SK-N-SH (cell line): ENCODE measurements around the gene NUP58. TPM values are rescaled to one million over a fixed set of nuclear protein-coding genes. Genes with fewer than 3 reads are reported as not detected.

Experiments
- CTCF ChIA-PET: fragments of 300-600, 350-600 bp; formaldehyde crosslinking; extraction: SDS; loops from one replicate; lab custom pipeline; 2021; lab: Yijun Ruan, JAX
- POLR2A ChIA-PET: fragments of 350-600 bp; sonication (Branson Sonifier 250); formaldehyde crosslinking; extraction: SDS; loops from one replicate; lab custom pipeline; 2020; ENCODE audit warnings: antibody characterized with exemption, inconsistent platforms; lab: Yijun Ruan, JAX
- DNase-seq: peaks from one replicate; pipeline ENCODE4 v3.0.0; 2012
- H2AFZ ChIP-seq: fragments of 200-600 bp; sonication (generic); 2 replicates; pipeline ENCODE4 v1.8.1; 2016; ENCODE audit warnings: antibody characterized with exemption, mild to moderate bottlenecking, low read depth
- H3F3A ChIP-seq: fragments of 200-600 bp; sonication (generic); replicated peaks from 2 replicates; pipeline ENCODE3; 2016; ENCODE audit warnings: antibody characterized with exemption, mild to moderate bottlenecking; ENCODE audit not compliant: insufficient read depth
- H3K27ac ChIP-seq, 2 experiments: fragments of 200-500 bp in 1 of 2; fragments of 200-600 bp in 1 of 2; sonication (Bioruptor generic) in 1 of 2; sonication (generic), shearing (Covaris generic) in 1 of 2; 2 replicates each; pipeline versions ENCODE4 v1.5.1 to v1.6.1; 2014 to 2016; ENCODE audit warnings: low read depth in 2 of 2, inconsistent platforms in 1 of 2, low read length in 1 of 2, mild to moderate bottlenecking in 1 of 2, mixed read lengths in 1 of 2
- H3K27me3 ChIP-seq: fragments of 200-600 bp; sonication (generic), shearing (Covaris generic); 2 replicates; pipeline ENCODE4 v1.6.1; 2016; ENCODE audit warnings: mixed run types; ENCODE audit not compliant: insufficient read depth
- H3K36me3 ChIP-seq, 2 experiments: fragments of 200-500 bp in 1 of 2; fragments of 200-600 bp in 1 of 2; sonication (Bioruptor generic) in 1 of 2; sonication (generic) in 1 of 2; replicated peaks in 1 of 2; 2 replicates each; pipeline versions ENCODE3 to v1.5.1; 2014 to 2016; ENCODE audit warnings: low read length in 1 of 2, mild to moderate bottlenecking in 1 of 2; ENCODE audit not compliant: insufficient read depth in 2 of 2, control insufficient read depth in 1 of 2
- H3K4me1 ChIP-seq, 2 experiments: fragments of 200-500 bp in 1 of 2; fragments of 200-600 bp in 1 of 2; sonication (Bioruptor generic) in 1 of 2; sonication (generic), shearing (Covaris generic) in 1 of 2; 2 replicates each; pipeline versions ENCODE4 v1.5.1 to v1.6.1; 2014 to 2016; ENCODE audit warnings: low read depth in 1 of 2, low read length in 1 of 2, mixed run types in 1 of 2; ENCODE audit not compliant: insufficient read depth in 2 of 2, control insufficient read depth in 1 of 2
- H3K4me2 ChIP-seq: fragments of 200-600 bp; sonication (generic), shearing (Covaris generic); 2 replicates; pipeline ENCODE4 v1.6.1; 2017; ENCODE audit warnings: mixed run types
- H3K4me3 ChIP-seq, 2 experiments: fragments of 200-500 bp in 1 of 2; fragments of 200-600 bp in 1 of 2; sonication (Bioruptor generic) in 1 of 2; sonication (generic), shearing (Covaris generic) in 1 of 2; 2 replicates each; pipeline versions ENCODE4 v1.5.1 to v1.8.1; 2014 to 2016; ENCODE audit warnings: low read depth in 2 of 2, inconsistent platforms in 1 of 2, low read length in 1 of 2, mild to moderate bottlenecking in 1 of 2, mixed read lengths in 1 of 2, moderate library complexity in 1 of 2
- H3K79me2 ChIP-seq: fragments of 200-600 bp; sonication (generic); 2 replicates; pipeline ENCODE4 v1.8.1; 2017; ENCODE audit warnings: mild to moderate bottlenecking; ENCODE audit not compliant: insufficient read depth
- H3K9ac ChIP-seq: fragments of 200-600 bp; sonication (generic); 2 replicates; pipeline ENCODE4 v1.6.1; 2017; ENCODE audit warnings: mixed run types
- H3K9me2 ChIP-seq: fragments of 200-600 bp; sonication (generic); 2 replicates; pipeline ENCODE4 v1.6.1; 2017; ENCODE audit warnings: mixed run types
- H3K9me3 ChIP-seq: fragments of 200-600 bp; sonication (generic); 2 replicates; pipeline ENCODE4 v1.6.1; 2017; ENCODE audit warnings: mixed run types, mild to moderate bottlenecking, moderate library complexity
- H4K20me1 ChIP-seq: fragments of 200-600 bp; sonication (generic); 2 replicates; pipeline ENCODE4 v1.6.1; 2017; ENCODE audit warnings: mild to moderate bottlenecking, mixed run types; ENCODE audit not compliant: insufficient read depth
- EP300 ChIP-seq, 2 experiments: IDR thresholded peaks; 2 replicates each; pipeline versions ENCODE4 v1.4.0 to v1.6.1; 2012; ENCODE audit warnings: borderline replicate concordance in 1 of 2, low read depth in 1 of 2, low read length in 1 of 2
- FOSL2 ChIP-seq: IDR thresholded peaks from 2 replicates; pipeline ENCODE4 v1.4.0; 2012; ENCODE audit warnings: low read depth, mild to moderate bottlenecking, moderate library complexity, borderline replicate concordance
- FOXJ3 ChIP-seq: sonication (generic); formaldehyde crosslinking; IDR thresholded peaks from 2 replicates; pipeline ENCODE4 v1.5.1; 2020; ENCODE audit warnings: mild to moderate bottlenecking, missing genetic modification reagents
- FOXM1 ChIP-seq: IDR thresholded peaks from 2 replicates; pipeline ENCODE4 v1.4.0; 2012; ENCODE audit warnings: low read depth, mild to moderate bottlenecking
- GABPA ChIP-seq: IDR thresholded peaks from 2 replicates; pipeline ENCODE4 v1.4.0; 2012; ENCODE audit warnings: low read depth, mild to moderate bottlenecking
- MAX ChIP-seq: IDR thresholded peaks from 2 replicates; pipeline ENCODE4 v1.4.0; 2012; ENCODE audit warnings: low read depth
- MXI1 ChIP-seq: IDR thresholded peaks from 2 replicates; pipeline ENCODE4 v1.6.1; 2012; ENCODE audit warnings: mild to moderate bottlenecking, low read depth, low read length, improper control_type of control experiment
- POLR2AphosphoS5 ChIP-seq: IDR thresholded peaks from 2 replicates; pipeline ENCODE4 v1.6.1; 2012; ENCODE audit warnings: low read depth, low read length
- RAD21 ChIP-seq: IDR thresholded peaks from 2 replicates; pipeline ENCODE4 v1.6.1; 2012; ENCODE audit warnings: mild to moderate bottlenecking, low read length
- REST ChIP-seq: IDR thresholded peaks from 2 replicates; pipeline ENCODE4 v1.6.1; 2012; ENCODE audit warnings: mild to moderate bottlenecking, low read depth, low read length, moderate library complexity
- TAF1 ChIP-seq: IDR thresholded peaks from 2 replicates; pipeline ENCODE4 v1.6.1; 2012; ENCODE audit warnings: low read depth, mild to moderate bottlenecking, low read length, moderate library complexity, borderline replicate concordance
- USF2 ChIP-seq: fragments of 150-350 bp; IDR thresholded peaks from 2 replicates; pipeline ENCODE4 v1.6.1; 2017; ENCODE audit warnings: antibody characterized with exemption, low read length, low read depth, borderline replicate concordance
- YY1 ChIP-seq: IDR thresholded peaks from 2 replicates; pipeline ENCODE4 v1.4.0; 2012; ENCODE audit warnings: low read depth, mild to moderate bottlenecking
- WGBS: methylation state at CpG from one replicate; pipeline ENCODE4 v1.1.6; 2017; ENCODE audit warnings: low lambda C conversion rate; 5-methylcytosine and 5-hydroxymethylcytosine counted together
- polyA plus RNA-seq, 3 experiments: library from polyadenylated mRNA; depleted of rRNA; stranded (reverse); fragments of >200 nt; gene quantifications; 2 replicates each; pipeline ENCODE4 v1.2.3, GENCODE V29; 2012

NUP58 gene
- polyA plus RNA-seq, 1 of the 3 experiments (the other 2 are of a cell fraction), result 18.1 TPM

- H4K20me1 ChIP-seq, result 0 out of 2 replicates have a peak, but pooled peaks cover 3% of the 10 kb centered on the region
- H3K27ac ChIP-seq, result peak overlapping the region; percentile 90 to 91
- H3K9ac ChIP-seq, result peak overlapping the region; percentile 89
- H3K27me3 ChIP-seq, result no peaks in the 10 kb centered on the region
- no peaks in the 10 kb centered on the region for H3K9me3 ChIP-seq
- WGBS, result 2% methylated on average over 7 of the region's 7 CpGs
- peaks cover 6 to 11% of the 10 kb centered on the region in 2 experiments; a peak in 3 of 4 replicates for H3K4me1 ChIP-seq
- H3F3A ChIP-seq, result no peaks in the 10 kb centered on the region
- H3K79me2 ChIP-seq, result peaks cover 56% of the 10 kb centered on the region
- ChIA-PET CTCF (interaction anchor here (0.8 to 1.5 kb wide), 3 partner anchors 14 to 74 kb away, joined by 3 to 6 read pairs (median 3); no protein-coding TSS in a partner anchor), POLR2A (no interaction called here)
- peaks cover 10 to 14% of the 10 kb centered on the region in 2 experiments for H3K36me3 ChIP-seq
- H3K4me3 ChIP-seq, result peak overlapping the region; percentile 90 to 93
- no peak for DNase-seq
- TF ChIP-seq RAD21 (no peak), MAX (no peak), FOXJ3 (CRISPR knock-in tag) (no peak), MXI1 (no peak), EP300 (IDR thresholded peaks at IDR 0.05; ENCODE audit: borderline replicate concordance in 1 of 2, low read depth in 1 of 2, low read length in 1 of 2) (no peak), TAF1 (no peak), GABPA (no peak), REST (no peak), FOSL2 (no peak), USF2 (no peak), YY1 (no peak), POLR2AphosphoS5 (no peak), FOXM1 (no peak)
- no peaks in the 10 kb centered on the region for H3K9me2 ChIP-seq
- H3K4me2 ChIP-seq, result peak overlapping the region; percentile 80
- H2AFZ ChIP-seq, result peak overlapping the region; percentile 86
Measured at GRCh38 chr13:25302121-25302520, 696 bp downstream of the NUP58 start.
